ENCODE data around the gene CDA.

- no peak for TF ChIP-seq POLR2A (IDR thresholded peaks at IDR 0.05)
- TF ChIP-seq CTCF (IDR thresholded peaks at IDR 0.05), result no peak
These were observed 75.2 kb downstream of the CDA start for GRCh38 chr1:20663969-20664715.

All from upper lobe of left lung (tissue), 4 donors.